Fibroblast of skin of left biceps (primary cell): ENCODE results near the gene ADAM10.
"Not testable (repeated sequence)": the region's sequence is repeated elsewhere in the genome, so short reads cannot be mapped to it uniquely, and the experiment has no call there.

Experiments
- DNase-seq, 2 experiments: peaks; one replicate each; pipeline ENCODE4 v3.0.0-alpha.2; 2013; ENCODE audit warnings: low read depth in 2 of 2

ADAM10 gene

DNA sequence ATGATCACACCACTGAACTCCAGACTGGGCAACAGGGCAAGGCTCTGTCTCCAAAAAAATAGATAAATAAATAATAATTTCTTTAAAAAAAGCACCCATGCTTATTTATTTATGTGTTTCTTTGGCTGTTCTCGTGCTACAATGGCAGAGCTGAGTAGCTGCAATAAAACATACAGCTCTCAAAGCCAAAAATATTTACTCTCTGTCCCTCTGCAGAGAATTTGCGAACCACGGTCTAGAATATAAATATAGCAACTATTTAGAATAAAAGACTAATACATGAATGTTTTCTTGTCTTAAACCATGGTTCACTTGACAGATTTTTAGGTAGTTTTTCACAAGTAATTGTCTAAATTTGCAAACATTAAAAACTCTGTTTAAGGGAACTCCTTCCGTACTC lies 72.7 kb downstream of the ADAM10 start:
- DNase-seq = no peak

DNA sequence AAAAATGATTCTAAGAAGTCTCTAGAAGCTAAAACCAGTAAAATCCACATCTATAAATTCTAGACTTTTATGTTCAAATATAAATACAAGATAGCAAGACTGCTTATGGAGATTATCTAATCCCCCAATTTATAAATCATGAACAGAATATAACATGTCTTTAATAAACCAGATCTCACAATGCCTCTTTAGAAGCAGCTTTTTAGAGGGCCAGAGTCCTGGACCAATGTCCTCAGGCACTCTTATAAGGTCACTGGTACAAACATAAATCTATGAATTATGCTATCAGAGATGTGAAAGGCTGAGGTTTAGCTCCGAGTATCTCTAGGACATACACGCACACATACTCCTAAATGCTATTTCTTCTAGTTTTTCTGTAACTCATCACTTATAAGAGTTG lies 78.3 kb downstream of the ADAM10 start:
- no peak for DNase-seq

- no peak for DNase-seq
Measured at GRCh38 chr15:58669108-58669507, 80.4 kb downstream of the ADAM10 start.

DNA sequence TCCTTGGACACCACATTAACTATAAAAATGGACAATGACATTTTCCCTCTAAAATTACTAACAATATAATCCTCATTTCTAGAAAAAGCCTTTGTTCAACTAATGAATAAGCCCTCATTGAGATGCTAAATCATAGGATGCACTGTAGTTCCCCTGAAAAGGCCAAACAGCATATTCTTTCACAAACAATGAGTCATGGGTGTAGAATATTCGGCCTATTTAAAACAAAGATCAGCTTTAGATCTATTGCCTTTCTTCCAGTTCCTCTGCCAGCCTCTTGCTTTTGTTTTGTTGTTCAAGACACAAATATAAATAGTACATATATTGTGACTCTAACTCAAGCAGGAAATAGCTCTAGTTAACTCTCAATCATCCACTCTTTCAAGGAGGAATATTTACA lies 82.5 kb downstream of the ADAM10 start:
- DNase-seq = no peak

DNA sequence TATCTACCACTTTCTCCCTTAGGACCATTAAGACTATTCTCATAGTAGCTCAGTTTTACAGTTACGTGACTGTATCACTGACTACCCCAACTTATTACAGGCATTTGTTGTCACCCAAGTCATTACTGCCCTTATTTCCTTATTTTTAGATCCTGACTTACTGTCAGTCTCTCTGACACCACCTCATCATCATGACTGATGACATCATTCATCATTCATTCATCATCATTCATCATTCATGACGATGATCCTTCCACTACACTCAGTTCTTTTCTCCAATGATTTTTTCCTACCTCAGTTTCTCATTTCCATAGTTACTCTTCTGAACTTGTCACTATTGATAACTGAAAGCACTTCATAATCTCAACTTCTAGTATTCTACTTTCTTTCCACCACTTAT lies 83.8 kb downstream of the ADAM10 start:
- DNase-seq = no peak

- no peak for DNase-seq
Measured at GRCh38 chr15:58650102-58650501, 99.4 kb downstream of the ADAM10 start.

DNA sequence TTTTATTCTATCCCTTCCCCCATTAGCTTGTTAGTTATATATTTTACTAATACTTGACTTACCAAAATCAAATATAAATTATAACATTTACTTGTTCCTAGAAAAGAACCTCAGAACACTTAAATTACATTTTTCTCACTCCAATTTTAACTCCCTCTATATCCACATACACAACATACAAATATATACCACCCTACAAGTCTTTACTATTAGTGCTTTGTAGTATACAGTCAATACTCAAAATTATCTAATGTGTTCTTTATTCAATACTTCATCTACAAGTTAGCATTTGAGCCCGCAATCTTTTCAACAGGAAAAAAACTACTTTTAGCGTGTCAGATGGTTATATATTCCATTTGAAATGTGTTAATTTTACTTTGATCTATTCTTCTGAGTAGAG lies 100.3 kb downstream of the ADAM10 start:
- no peak for DNase-seq

GRCh38 chr15:58643996-58644395 lies 105.5 kb downstream of the ADAM10 start:
- DNase-seq = no peak

DNA sequence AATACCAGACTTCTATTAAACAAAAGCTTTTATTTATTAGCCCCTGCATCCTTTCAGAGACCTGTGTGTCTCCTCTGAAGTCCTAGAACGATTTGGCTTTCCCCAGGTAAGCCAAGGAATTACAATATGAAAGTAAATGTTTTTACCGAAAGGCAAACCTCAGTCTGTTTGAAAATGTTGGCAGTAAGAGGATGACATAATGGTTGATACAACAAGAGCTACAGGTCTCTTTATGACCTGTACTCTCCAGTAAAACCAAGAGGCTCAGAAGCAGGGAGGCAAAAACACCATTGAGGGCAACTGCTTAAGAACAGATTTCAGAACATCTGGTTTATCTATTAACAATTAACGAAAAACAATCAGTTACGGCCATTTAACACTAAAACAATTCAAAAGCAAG lies 107.8 kb downstream of the ADAM10 start:
- no peak for DNase-seq

- no peak for DNase-seq
Measured at GRCh38 chr15:58639992-58640391, 109.5 kb downstream of the ADAM10 start.

DNA sequence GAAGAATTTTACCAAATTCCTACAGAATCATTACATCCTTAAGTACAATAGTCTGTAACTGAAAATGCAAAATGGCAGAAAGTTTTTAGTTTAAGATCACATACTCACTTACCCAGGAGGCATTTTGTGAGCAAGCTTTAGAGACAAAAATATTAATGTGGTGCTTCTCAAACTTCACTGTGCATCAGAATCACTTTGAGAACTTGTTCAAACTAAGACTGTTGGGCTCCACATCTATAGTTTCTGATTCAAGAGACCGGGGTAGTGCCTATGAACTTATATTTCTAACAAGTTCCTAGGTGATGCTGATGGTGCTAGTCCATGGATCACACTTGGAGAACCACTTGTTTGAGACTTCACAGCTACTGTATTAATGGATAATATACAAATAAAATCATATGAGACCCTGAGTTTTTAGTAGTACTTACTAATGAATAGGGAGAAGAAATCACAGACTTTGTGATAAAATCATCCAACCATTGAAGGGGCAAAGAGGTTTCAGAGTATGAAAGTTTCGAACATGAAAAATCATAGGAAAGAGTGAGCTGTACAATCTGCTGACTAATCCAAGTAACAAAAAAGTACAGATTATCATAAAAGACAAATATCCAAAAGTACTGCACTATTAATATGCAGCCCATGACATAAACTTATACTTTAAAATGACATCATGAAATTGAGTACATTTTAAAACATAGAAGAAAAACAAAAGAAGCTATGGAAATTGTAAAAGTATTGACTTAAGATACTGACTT lies 110.3 kb downstream of the ADAM10 start:
- DNase-seq = no peak

GRCh38 chr15:58632789-58633188 lies 116.7 kb downstream of the ADAM10 start:
- DNase-seq = no peak

- DNase-seq = no peak
Measured at GRCh38 chr15:58631319-58631718, 118.2 kb downstream of the ADAM10 start.

GRCh38 chr15:58629625-58630024 lies 119.9 kb downstream of the ADAM10 start:
- DNase-seq = no peak

DNA sequence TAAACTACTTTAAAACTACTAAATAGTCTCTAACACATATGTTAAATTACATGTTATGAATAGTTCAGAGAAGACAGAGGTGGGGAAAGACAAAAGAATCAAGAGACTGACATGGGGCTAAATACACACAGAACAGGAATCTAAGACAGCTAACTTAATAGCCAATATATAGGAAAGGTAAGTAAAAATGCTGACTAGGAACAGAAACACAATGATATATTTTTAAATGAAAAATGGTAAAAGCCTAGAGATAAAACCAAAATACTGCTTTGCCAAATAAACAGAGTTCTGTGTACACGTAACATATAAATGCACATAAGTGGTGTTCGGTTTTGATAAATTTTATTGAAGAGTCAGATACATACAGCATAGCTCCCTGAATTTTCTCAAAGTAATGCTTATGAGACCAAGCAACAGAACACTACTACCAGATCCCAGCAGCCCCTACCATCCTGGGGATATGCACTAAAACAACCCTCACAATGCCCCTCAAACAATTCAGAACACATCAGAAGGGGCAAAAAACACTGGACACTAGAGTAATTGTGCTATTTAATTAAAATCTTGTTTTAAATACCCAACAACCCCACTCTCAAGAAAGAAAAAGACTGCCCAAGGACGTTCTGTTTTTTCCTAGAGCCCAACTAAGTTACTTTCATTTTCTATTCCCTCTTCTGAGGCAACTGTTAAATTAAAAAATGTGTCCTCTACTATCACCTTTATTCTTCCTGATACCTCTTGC lies 121.1 kb downstream of the ADAM10 start:
- DNase-seq = no peak

DNA sequence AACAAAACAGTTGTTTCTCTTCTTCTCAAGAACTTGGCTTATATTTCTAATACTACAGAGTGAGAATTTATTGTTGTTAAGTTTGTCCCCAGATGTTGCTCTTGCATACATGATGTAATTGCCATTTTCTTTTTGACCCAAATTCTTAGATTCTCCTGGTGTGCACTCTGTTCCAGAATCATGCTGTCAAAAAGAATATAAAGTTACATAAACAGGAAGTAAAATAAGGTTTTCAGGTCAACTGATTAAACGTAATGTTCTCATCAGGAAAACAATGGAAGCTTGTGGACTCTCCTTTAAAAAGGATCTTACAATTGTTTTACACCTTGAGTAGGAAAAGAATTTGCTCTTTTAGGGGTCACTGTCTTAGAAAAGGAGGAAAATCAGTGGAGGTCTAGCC lies 121.8 kb downstream of the ADAM10 start:
- DNase-seq = no peak

- DNase-seq = no peak
Measured at GRCh38 chr15:58627046-58627445, 122.5 kb downstream of the ADAM10 start.

DNA sequence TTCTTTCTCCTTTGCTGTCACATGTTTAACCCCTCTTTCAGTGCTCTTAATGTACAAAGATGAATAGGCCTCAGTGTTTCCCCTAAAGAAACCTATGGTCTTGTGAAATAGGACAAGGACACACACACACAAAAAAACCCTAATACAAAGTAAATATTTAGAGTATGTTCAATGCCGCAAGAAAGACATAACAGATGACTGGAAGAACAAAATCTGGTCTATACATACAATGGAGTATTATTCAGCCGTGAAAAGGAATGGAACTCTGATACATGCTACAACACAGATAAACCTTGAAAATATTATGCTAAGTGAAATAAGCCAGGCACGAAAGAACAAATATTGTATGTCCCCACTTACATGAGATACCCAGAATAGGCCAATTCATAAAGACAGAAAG lies 123.1 kb downstream of the ADAM10 start:
- no peak for DNase-seq

DNA sequence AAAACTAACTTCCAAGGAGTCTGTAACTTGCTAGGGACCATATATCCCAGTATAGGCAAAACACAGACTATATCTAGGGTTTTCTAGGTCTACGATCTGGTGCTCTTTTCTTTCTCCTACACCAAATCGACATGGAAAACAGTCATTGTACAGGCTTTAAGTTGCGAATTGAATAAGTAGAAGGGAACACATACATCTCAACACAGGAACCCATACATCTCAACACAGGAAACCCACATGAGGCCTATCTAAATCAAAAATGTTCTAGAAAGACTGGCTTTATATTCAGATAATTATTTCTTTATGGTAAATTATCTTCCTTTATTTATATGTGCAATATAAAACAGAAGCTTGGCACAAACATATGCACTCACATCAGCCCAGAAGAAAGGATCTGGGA lies 126.6 kb downstream of the ADAM10 start:
- DNase-seq = no peak

- DNase-seq = not testable (repeated sequence)
Measured at GRCh38 chr15:58620268-58620667, 129.2 kb downstream of the ADAM10 start.

DNA sequence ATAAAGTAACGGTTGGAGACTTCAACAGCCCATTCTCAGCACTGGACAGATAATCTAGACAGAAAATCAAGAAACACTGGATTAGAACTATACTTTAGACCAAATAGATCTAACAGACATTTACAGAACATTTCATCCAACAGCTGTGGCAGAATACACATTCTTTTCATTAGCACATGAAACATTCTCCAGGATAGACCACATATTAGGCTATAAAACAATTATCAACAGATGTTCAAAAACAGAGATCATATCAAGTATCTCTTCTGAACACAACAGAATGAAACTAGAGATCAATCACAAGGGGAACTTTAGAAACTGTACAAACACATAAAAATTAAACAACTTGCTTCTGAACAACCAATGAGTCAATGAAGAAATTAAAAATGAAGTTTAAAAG lies 133.3 kb downstream of the ADAM10 start:
- peak; percentile 9 to 11 for DNase-seq

DNA sequence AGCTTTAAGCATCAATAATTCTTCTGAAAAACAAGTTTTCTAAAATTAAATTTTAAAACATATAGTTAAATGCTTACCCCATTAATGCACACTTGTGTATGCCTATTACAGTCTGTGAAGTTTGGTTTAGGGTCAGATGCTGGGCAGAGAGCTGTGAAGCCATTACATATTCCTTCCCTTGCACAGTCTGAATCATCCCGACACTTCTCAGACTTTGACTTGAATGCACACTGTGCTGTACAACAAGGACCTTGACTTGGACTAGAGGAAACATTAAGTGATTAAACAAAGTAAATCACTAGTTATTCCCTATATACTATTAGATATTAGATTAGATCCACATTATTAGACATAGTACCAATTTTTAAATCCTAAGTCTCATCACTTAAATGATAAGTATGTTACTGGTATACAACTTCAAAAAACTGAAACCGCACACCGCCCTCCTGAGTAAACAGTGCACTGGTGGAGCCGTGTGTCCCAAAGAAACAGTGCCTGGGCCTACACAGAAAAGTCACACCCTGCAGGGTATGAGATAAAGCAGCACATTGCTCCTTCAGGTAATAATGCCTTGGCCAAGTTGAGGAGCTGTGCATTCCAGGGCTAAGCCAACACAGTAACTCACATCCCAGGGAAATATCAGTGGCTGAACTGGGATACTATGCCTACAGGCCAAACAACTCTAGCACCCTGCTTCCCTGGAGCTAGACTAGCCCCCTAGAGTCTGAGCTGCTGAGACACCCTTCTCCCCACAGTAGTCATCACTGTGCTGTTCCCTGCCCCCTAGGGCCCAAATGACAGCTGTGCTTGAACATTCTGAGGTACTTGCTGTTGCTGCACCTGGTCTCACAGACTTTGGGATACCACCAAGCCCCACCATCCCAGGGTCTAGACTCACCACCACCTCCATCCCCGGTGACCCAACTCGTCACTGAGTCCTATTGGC lies 137.5 kb downstream of the ADAM10 start:
- no peak for DNase-seq
